Activated CD4-positive, alpha-beta T cell treated with anti-CD3 and anti-CD28 coated beads, Interleukin-2, amount 50 U/mL, for 24 hours (primary cell): ENCODE results near the gene CD79B.
A peak's percentile ranks its signal among the peaks of the same experiment; 100 is the strongest.
"Not testable (repeated sequence)": the region's sequence is repeated elsewhere in the genome, so short reads cannot be mapped to it uniquely, and the experiment has no call there.

ENCODE experiments used
- DNase-seq, 2 donors: peaks; one replicate each; pipeline ENCODE4 v3.0.0-alpha.2; 2020; ENCODE audit warnings: low read depth in 1 of 2, low spot score in 1 of 2

The CD79B gene

GRCh38 chr17:63881935-63882601 is 50.1 kb downstream of the CD79B start, which contains the start of gene GH2:
Gene GH2 (minus strand): TSS chr17:63881944. CDS start chr17:63881801, 143 bp downstream.
- DNase-seq, result peak; percentile 42 to 59

DNA sequence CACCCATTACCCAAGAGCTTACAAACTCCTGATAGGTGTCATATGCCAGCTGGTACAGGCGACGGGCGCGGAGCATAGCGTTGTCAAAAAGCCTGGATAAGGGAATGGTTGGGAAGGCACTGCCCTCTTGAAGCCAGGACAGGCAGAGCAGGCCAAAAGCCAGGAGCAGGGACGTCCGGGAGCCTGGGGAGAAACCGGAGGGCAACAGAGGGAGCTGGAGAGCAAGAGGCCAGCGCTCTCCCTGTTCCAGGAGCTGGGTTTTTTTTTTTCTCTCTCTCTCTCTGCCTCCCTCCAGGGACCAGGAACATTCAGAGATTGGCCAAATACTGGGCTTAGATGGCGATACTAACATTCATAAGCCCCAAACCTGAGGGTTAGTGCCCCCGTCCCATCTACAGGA is 50.8 kb downstream of the CD79B start:
- not testable (repeated sequence) for DNase-seq

DNA sequence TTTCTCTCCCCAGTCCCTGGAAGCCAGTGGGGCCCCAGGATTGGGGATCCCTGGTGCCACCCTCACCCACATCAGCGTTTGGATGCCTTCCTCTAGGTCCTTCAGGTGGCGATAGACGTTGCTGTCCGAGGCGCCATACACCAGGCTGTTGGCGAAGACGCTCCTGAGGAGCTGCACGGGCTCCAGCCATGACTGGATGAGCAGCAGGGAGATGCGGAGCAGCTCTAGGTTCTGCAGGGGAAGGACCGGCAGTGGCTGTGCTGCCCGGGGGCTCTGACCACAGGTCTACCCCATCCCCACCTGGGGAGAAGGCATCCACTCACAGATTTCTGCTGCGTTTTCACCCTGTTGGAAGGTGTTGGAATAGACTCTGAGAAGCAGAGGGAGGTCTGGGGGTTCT is 51.4 kb downstream of the CD79B start:
- no peak for DNase-seq
